ENCODE data around the gene MRGPRF.

DNA sequence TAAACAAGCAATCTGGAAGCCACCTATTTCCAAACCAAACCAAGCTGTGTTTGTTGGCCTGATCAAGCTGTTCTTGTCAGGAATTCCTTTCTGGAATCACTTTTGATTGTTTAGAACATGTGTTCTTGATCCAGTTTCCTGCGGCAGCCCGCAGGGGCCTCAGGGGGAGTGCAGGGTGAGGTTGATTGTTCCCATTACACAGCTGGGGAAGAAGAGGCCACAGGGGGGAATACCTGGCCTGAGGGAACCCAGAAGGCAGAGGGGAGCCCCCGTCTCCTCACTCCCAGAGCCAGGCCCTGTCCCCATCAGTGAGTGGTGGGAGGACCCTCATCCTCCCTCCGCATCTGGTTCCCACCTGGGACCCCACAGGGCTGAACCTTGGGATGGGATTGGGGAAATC is 36.5 kb downstream of the MRGPRF start:
- TF ChIP-seq, protein P1, sequence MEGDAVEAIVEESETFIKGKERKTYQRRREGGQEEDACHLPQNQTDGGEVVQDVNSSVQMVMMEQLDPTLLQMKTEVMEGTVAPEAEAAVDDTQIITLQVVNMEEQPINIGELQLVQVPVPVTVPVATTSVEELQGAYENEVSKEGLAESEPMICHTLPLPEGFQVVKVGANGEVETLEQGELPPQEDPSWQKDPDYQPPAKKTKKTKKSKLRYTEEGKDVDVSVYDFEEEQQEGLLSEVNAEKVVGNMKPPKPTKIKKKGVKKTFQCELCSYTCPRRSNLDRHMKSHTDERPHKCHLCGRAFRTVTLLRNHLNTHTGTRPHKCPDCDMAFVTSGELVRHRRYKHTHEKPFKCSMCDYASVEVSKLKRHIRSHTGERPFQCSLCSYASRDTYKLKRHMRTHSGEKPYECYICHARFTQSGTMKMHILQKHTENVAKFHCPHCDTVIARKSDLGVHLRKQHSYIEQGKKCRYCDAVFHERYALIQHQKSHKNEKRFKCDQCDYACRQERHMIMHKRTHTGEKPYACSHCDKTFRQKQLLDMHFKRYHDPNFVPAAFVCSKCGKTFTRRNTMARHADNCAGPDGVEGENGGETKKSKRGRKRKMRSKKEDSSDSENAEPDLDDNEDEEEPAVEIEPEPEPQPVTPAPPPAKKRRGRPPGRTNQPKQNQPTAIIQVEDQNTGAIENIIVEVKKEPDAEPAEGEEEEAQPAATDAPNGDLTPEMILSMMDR (IDR thresholded peaks at IDR 0.05) = no peak
- no peak for TF ChIP-seq POLR2A (IDR thresholded peaks at IDR 0.05)

All from Peyer's patch (tissue), 4 donors.